ENCODE measurements around the gene GRIP2. TPM values are rescaled to one million over a fixed set of nuclear protein-coding genes. Genes with fewer than 3 reads are reported as not detected.

Gene GRIP2
- total and polyA plus RNA-seq, 2 experiments from 2014 or later: 0.73 to 2.4 TPM

DNA sequence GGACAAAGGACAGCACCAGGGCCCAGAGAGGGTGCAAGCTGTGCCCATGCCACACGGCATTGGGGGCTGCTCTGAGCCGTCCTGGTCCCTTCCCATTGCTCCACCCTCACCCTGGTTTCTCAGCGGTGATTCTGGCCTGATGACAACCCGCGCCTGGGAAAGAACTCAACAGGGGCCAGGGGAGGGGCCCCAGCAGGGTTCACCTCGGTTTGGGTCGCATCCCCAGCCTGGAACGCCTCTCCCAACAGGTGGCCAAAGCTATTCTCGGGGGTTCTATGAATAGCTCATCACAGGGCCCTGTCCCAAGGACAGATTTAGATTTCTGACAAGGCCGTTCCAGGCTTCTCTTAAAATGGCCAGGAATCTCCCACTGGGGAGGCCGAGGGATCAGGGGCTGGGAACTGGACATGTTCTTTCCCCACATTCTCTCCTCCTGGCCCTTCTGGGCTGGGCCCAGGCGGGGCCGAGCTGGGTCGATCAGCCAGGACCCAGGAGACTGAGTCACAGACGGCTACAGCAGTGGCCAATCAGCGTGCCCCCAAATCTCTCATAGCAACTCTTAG lies 17.9 kb downstream of the GRIP2 start:
- H3K9me3 ChIP-seq (ENCODE audit: low read depth): no peaks in the 10 kb centered on the region
- no peak overlapping the region for H2AFZ ChIP-seq
- no peaks in the 10 kb centered on the region for H3K36me3 ChIP-seq (replicated peaks; ENCODE audit: insufficient read depth, low read depth)
- no peaks in the 10 kb centered on the region for H4K20me1 ChIP-seq (ENCODE audit: insufficient read depth, poor library complexity, severe bottlenecking)
- no peak for DNase-seq (ENCODE audit: low spot score)
- no peaks in the 10 kb centered on the region for H3K9me2 ChIP-seq (replicated peaks; ENCODE audit: insufficient read depth)
- no peak for TF ChIP-seq EZH2phosphoT487 (IDR thresholded peaks at IDR 0.05; ENCODE audit: low read depth, severe bottlenecking, unreplicated experiment)
- TF ChIP-seq EZH2 (IDR thresholded peaks at IDR 0.05; ENCODE audit: borderline replicate concordance): no peak
- TF ChIP-seq, protein P1, sequence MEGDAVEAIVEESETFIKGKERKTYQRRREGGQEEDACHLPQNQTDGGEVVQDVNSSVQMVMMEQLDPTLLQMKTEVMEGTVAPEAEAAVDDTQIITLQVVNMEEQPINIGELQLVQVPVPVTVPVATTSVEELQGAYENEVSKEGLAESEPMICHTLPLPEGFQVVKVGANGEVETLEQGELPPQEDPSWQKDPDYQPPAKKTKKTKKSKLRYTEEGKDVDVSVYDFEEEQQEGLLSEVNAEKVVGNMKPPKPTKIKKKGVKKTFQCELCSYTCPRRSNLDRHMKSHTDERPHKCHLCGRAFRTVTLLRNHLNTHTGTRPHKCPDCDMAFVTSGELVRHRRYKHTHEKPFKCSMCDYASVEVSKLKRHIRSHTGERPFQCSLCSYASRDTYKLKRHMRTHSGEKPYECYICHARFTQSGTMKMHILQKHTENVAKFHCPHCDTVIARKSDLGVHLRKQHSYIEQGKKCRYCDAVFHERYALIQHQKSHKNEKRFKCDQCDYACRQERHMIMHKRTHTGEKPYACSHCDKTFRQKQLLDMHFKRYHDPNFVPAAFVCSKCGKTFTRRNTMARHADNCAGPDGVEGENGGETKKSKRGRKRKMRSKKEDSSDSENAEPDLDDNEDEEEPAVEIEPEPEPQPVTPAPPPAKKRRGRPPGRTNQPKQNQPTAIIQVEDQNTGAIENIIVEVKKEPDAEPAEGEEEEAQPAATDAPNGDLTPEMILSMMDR (IDR thresholded peaks at IDR 0.05; ENCODE audit: poor library complexity): no peak
- H3K4me2 ChIP-seq: no peak overlapping the region
- H3K27ac ChIP-seq: no peak overlapping the region
- no peak overlapping the region for H3K4me3 ChIP-seq
- WGBS (ENCODE audit: low lambda C conversion rate, missing lambda C conversion rate): 89% methylated on average over 16 of the region's 16 CpGs
- no peaks in the 10 kb centered on the region for H3K27me3 ChIP-seq
- H3K79me2 ChIP-seq: no peaks in the 10 kb centered on the region
- H3K4me1 ChIP-seq (ENCODE audit: insufficient read depth): no peaks in the 10 kb centered on the region

DNA sequence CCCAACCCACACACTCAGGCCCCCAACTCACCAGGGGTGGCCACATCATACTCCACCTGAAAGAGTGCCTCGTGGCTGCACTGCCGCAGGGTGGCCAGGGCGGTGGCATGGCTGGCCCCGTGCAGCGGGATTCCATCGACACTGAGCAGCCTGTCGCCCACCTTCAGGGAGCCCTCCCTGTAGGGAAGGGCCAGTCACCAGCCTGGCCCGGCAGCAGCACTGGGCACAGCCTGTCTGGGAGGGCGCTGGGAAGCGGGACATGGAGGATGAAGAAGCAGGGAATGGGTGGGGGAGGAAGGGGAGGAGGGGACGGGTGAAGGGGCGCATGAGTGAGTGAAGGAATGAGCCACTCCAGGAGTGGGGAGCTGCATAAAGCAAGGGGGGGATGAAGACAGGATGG lies 18.5 kb downstream of the GRIP2 start:
- Histone ChIP-seq H3K36me3 (replicated peaks; ENCODE audit: insufficient read depth, low read depth) (no peaks in the 10 kb centered on the region), H3K4me3 (no peak overlapping the region), H4K20me1 (ENCODE audit: insufficient read depth, poor library complexity, severe bottlenecking) (no peaks in the 10 kb centered on the region), H3K9me3 (ENCODE audit: low read depth) (no peaks in the 10 kb centered on the region), H3K79me2 (no peaks in the 10 kb centered on the region), H2AFZ (no peak overlapping the region), H3K9me2 (replicated peaks; ENCODE audit: insufficient read depth) (no peaks in the 10 kb centered on the region), H3K4me1 (ENCODE audit: insufficient read depth) (no peaks in the 10 kb centered on the region), H3K4me2 (no peak overlapping the region), H3K27me3 (no peaks in the 10 kb centered on the region), H3K27ac (no peak overlapping the region)
- 92% methylated on average over 10 of the region's 12 CpGs for WGBS (ENCODE audit: low lambda C conversion rate, missing lambda C conversion rate)
- TF ChIP-seq EZH2 (IDR thresholded peaks at IDR 0.05; ENCODE audit: borderline replicate concordance) (no peak), EZH2phosphoT487 (IDR thresholded peaks at IDR 0.05; ENCODE audit: low read depth, severe bottlenecking, unreplicated experiment) (no peak)
- TF ChIP-seq, protein P1 (IDR thresholded peaks at IDR 0.05; ENCODE audit: poor library complexity): no peak
- DNase-seq (ENCODE audit: low spot score): no peak

DNA sequence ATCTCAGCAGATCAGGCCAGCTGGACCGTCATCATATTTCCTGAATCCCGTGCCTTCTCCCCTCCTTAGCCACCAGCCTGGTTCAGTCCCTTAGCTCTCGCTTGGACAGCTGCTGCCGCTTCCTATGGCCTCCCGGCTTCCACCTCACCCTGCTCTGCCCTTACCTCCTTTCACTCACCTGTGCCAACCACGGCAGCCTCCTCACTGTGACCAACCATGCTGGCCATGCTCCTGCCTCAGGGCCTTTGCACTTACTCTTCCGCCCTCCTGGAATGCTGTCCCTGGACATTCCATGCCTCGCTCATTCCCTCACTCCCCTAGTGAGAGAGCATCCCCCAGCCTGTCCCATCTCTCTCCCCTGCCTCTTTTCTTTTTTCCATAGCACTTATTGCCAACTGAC lies 19.2 kb downstream of the GRIP2 start:
- Histone ChIP-seq H3K27ac (no peak overlapping the region), H3K9me3 (ENCODE audit: low read depth) (no peaks in the 10 kb centered on the region), H3K36me3 (replicated peaks; ENCODE audit: insufficient read depth, low read depth) (no peaks in the 10 kb centered on the region), H3K4me2 (no peak overlapping the region), H3K9me2 (replicated peaks; ENCODE audit: insufficient read depth) (no peaks in the 10 kb centered on the region), H4K20me1 (ENCODE audit: insufficient read depth, poor library complexity, severe bottlenecking) (no peaks in the 10 kb centered on the region), H3K27me3 (no peaks in the 10 kb centered on the region), H3K79me2 (no peaks in the 10 kb centered on the region), H2AFZ (no peak overlapping the region), H3K4me1 (ENCODE audit: insufficient read depth) (no peaks in the 10 kb centered on the region), H3K4me3 (no peak overlapping the region)
- 90% methylated on average over 8 of the region's 8 CpGs for WGBS (ENCODE audit: low lambda C conversion rate, missing lambda C conversion rate)
- TF ChIP-seq, protein P1 (IDR thresholded peaks at IDR 0.05; ENCODE audit: poor library complexity): no peak
- TF ChIP-seq EZH2 (IDR thresholded peaks at IDR 0.05; ENCODE audit: borderline replicate concordance) (no peak), EZH2phosphoT487 (IDR thresholded peaks at IDR 0.05; ENCODE audit: low read depth, severe bottlenecking, unreplicated experiment) (no peak)
- DNase-seq (ENCODE audit: low spot score): no peak

Data from hepatocyte (in vitro differentiated cells).